HepG2 (cell line): Measurements from ENCODE around the gene EP300. TPM values are rescaled to one million over a fixed set of nuclear protein-coding genes. Genes with fewer than 3 reads are reported as not detected.
"Not testable (repeated sequence)": the region's sequence is repeated elsewhere in the genome, so short reads cannot be mapped to it uniquely, and the experiment has no call there.

Experiments used
- ATAC-seq: fragments of 200-7000 bp; cut with Tn5 transposase; 3 replicates; pipeline ENCODE4 v1.9.1; 2020; ENCODE audit warnings: mild to moderate bottlenecking, moderate library complexity
- BruUV-seq: library from RNA; stranded (reverse); fragments of 400-500 nt; replicated peaks from 2 replicates; lab custom pipeline; 2021; lab: Mats Ljungman, UMichigan
- CTCF ChIA-PET: fragments of 300-600 bp; formaldehyde crosslinking; extraction: SDS; loops from one replicate; lab custom pipeline; 2021; ENCODE audit warnings: low total read pairs, inconsistent platforms, low intra/inter-chr PET ratio; lab: Yijun Ruan, JAX
- POLR2A ChIA-PET: fragments of 350-600 bp; sonication (Branson Sonifier 250); formaldehyde crosslinking; loops from one replicate; lab custom pipeline; 2020; ENCODE audit warnings: antibody characterized with exemption, inconsistent platforms; lab: Yijun Ruan, JAX
- DNase-seq: peaks from one replicate; pipeline ENCODE4 v3.0.0-alpha.2; 2015; ENCODE audit warnings: low spot score
- FAIRE-seq: peaks from 3 replicates; lab custom pipeline; 2011; peaks lifted over from hg19 to GRCh38; lab: Jason Lieb, UNC
- H2AFZ ChIP-seq: one replicate; pipeline ENCODE4 v1.6.1; 2011; ENCODE audit warnings: low read length, inconsistent platforms
- H3K27ac ChIP-seq: fragments of 300-600 bp; 3 replicates; pipeline ENCODE4 v1.8.0; 2011; ENCODE audit warnings: mixed run types, mild to moderate bottlenecking, mixed read lengths, low read length, inconsistent platforms; ENCODE audit not compliant: insufficient read depth; ENCODE audit errors: extremely low read length
- H3K27me3 ChIP-seq, 2 experiments: fragments of 200-600 bp in 1 of 2; 2 replicates in 1 of 2; 3 replicates in 1 of 2; pipeline versions ENCODE4 v1.6.0 to v1.8.0; 2011; ENCODE audit warnings: low read length in 2 of 2, mild to moderate bottlenecking in 2 of 2, moderate library complexity in 2 of 2, inconsistent platforms in 1 of 2; ENCODE audit not compliant: insufficient read depth in 2 of 2, control insufficient read depth in 1 of 2
- H3K36me3 ChIP-seq, 2 experiments: fragments of 200-600 bp in 1 of 2; replicated peaks in 1 of 2; 2 replicates in 1 of 2; 3 replicates in 1 of 2; pipeline versions ENCODE4 v1.5.1 to v1.8.0; 2011; ENCODE audit warnings: low read length in 2 of 2, inconsistent platforms in 1 of 2; ENCODE audit not compliant: insufficient read depth in 2 of 2, control insufficient read depth in 1 of 2
- H3K4me1 ChIP-seq: 2 replicates; pipeline ENCODE4 v1.5.1; 2012; ENCODE audit warnings: low read length, inconsistent platforms; ENCODE audit not compliant: insufficient read depth
- H3K4me2 ChIP-seq: 2 replicates; pipeline ENCODE4 v1.6.0; 2011; ENCODE audit warnings: low read depth, low read length, inconsistent platforms
- H3K4me3 ChIP-seq, 3 experiments: fragments of 200-600 bp in 1 of 3; sonication (generic), shearing (Covaris generic) in 1 of 3; replicated peaks in 1 of 3; 2 replicates each; pipeline ENCODE4 v1.5.1; 2011 to 2016; ENCODE audit warnings: low read length in 3 of 3, inconsistent platforms in 2 of 3, low read depth in 2 of 3, mild to moderate bottlenecking in 2 of 3, control low read depth in 1 of 3, mixed read lengths in 1 of 3; ENCODE audit not compliant: insufficient read depth in 1 of 3
- H3K79me2 ChIP-seq: one replicate; pipeline ENCODE4 v1.6.1; 2011; ENCODE audit warnings: low read length, inconsistent platforms; ENCODE audit not compliant: insufficient read depth
- H3K9ac ChIP-seq: 2 replicates; pipeline ENCODE4 v1.6.0; 2011; ENCODE audit warnings: mild to moderate bottlenecking, low read depth, low read length, inconsistent platforms; ENCODE audit not compliant: insufficient read depth
- H3K9me3 ChIP-seq: 2 replicates; pipeline ENCODE4 v1.5.1; 2012; ENCODE audit warnings: mild to moderate bottlenecking, low read length
- H4K20me1 ChIP-seq: 2 replicates; pipeline ENCODE4 v1.6.0; 2011; ENCODE audit warnings: inconsistent platforms, mild to moderate bottlenecking, low read length, moderate library complexity; ENCODE audit not compliant: insufficient read depth
- AGO2 ChIP-seq: fragments of 200-400 bp; formaldehyde crosslinking; optimal IDR thresholded peaks from 2 replicates; pipeline ENCODE3; 2017; ENCODE audit warnings: mild to moderate bottlenecking, low read depth, low read length, moderate library complexity
- ATF7 ChIP-seq, 2 experiments: fragments of 450-650 bp in 1 of 2; sonication (generic) in 1 of 2; formaldehyde crosslinking in 1 of 2; IDR thresholded peaks; 2 replicates each; pipeline versions ENCODE4 v1.4.0 to v1.6.1; 2016 to 2020; ENCODE audit warnings: antibody characterized with exemption in 1 of 2, mild to moderate bottlenecking in 1 of 2, missing genetic modification reagents in 1 of 2
- KLF15 ChIP-seq: sonication (generic); formaldehyde crosslinking; IDR thresholded peaks from 2 replicates; pipeline ENCODE4 v1.8.1; 2023; ENCODE audit warnings: borderline replicate concordance, mild to moderate bottlenecking, inconsistent platforms, missing genetic modification reagents, mixed read lengths
- PAF1 ChIP-seq: IDR thresholded peaks from 2 replicates; pipeline ENCODE4 v1.6.1; 2016; ENCODE audit warnings: missing genetic modification reagents, missing compliant biosample characterization
- POLR2A ChIP-seq, 2 experiments: IDR thresholded peaks; 2 replicates each; pipeline ENCODE4 v1.6.1; 2011; ENCODE audit warnings: low read depth in 2 of 2, low read length in 2 of 2, mild to moderate bottlenecking in 1 of 2, moderate library complexity in 1 of 2; ENCODE audit not compliant: insufficient read depth in 1 of 2
- POLR2AphosphoS5 ChIP-seq: IDR thresholded peaks from 2 replicates; pipeline ENCODE4 v1.6.1; 2012; ENCODE audit warnings: low read depth, low read length
- SUZ12 ChIP-seq: fragments of 150-350 bp; IDR thresholded peaks from 2 replicates; pipeline ENCODE4 v1.6.1; 2014; ENCODE audit warnings: low read depth, low read length
- ZC3H13 ChIP-seq: sonication (generic); formaldehyde crosslinking; IDR thresholded peaks from 2 replicates; pipeline ENCODE4 v1.8.1; 2023; ENCODE audit warnings: mild to moderate bottlenecking, missing genetic modification reagents, moderate library complexity
- ZNF446 ChIP-seq: sonication (generic); formaldehyde crosslinking; IDR thresholded peaks from 2 replicates; pipeline ENCODE4 v1.5.0; 2020; ENCODE audit warnings: mild to moderate bottlenecking, missing genetic modification reagents
- ZNF503 ChIP-seq: sonication (generic); formaldehyde crosslinking; IDR thresholded peaks from 2 replicates; pipeline ENCODE4 v1.4.0; 2020; ENCODE audit warnings: missing genetic modification reagents
- ZNF724P ChIP-seq: sonication (generic); formaldehyde crosslinking; IDR thresholded peaks from 2 replicates; pipeline ENCODE4 v1.8.0; 2022; ENCODE audit warnings: missing genetic modification reagents, borderline replicate concordance
- ZNF772 ChIP-seq: sonication (generic); formaldehyde crosslinking; IDR thresholded peaks from 2 replicates; pipeline ENCODE4 v1.5.0; 2020; ENCODE audit warnings: mild to moderate bottlenecking, missing genetic modification reagents
- WGBS: methylation state at CpG from one replicate; pipeline ENCODE4 v1.1.6; 2017; ENCODE audit warnings: low lambda C conversion rate; 5-methylcytosine and 5-hydroxymethylcytosine counted together
- in situ Hi-C: cut with HindIII; loops from 2 replicates; pipeline ENCODE4 v1.10.0; 2017; ENCODE audit warnings: low pct_unique_long_range_greater_than_20kb; ENCODE audit not compliant: extremely low pct_ligation_motif_present
- intact Hi-C: fragments of 100-400 bp; cut with micrococcal nuclease; formaldehyde crosslinking; loops from one replicate; pipeline ENCODE4 v1.10.0; 2022; ENCODE audit not compliant: unreplicated experiment
- polyA plus RNA-seq, 8 experiments: library from polyadenylated mRNA; depleted of rRNA in 3 of 8; stranded (reverse) in 7 of 8; unstranded in 1 of 8; fragments of >200 nt; fragmentation: Illumina TruSeq in 4 of 8; extraction: Trizol in 4 of 8; gene quantifications; 2 replicates each; pipeline versions ENCODE4 v1.2.1 to v1.2.3, GENCODE V29; 2011 to 2016; ENCODE audit warnings: low read depth in 4 of 8, missing spikeins in 1 of 8, mixed read lengths in 1 of 8; ENCODE audit not compliant: insufficient read depth in 1 of 8
- total RNA-seq, 5 experiments: library from RNA; depleted of rRNA; stranded (reverse); fragments of >200 nt; fragmentation: Illumina TruSeq; extraction: Trizol; gene quantifications; 2 replicates each; pipeline ENCODE4 v1.2.3, GENCODE V29; 2016; ENCODE audit warnings: low read depth in 1 of 5

Gene EP300
- total and polyA plus RNA-seq, 2 of the 13 experiments (the other 11 are each of a cell fraction or from before 2014, with no cell fraction given) = 13.6 to 14.9 TPM

GRCh38 chr22:41178425-41178975 is 86.1 kb downstream of the EP300 start (continued):
- TF ChIP-seq ZNF503 (CRISPR knock-in tag) (no peak), SUZ12 (no peak), POLR2A (IDR thresholded peaks at IDR 0.05; ENCODE audit: insufficient read depth in 1 of 2, low read depth in 2 of 2, low read length in 2 of 2) (0 out of 4 replicates have a peak, but pooled peaks of 1 of the 2 experiments have one; percentile 39), KLF15 (CRISPR knock-in tag) (no peak), ZNF446 (CRISPR knock-in tag) (no peak), AGO2 (peak; percentile 42), ZNF772 (no peak)
- TF ChIP-seq, all 625 proteins: peak for 5

GRCh38 chr22:41180362-41180761 is 88.0 kb downstream of the EP300 start:
- H3K4me3 ChIP-seq; POLR2A ChIA-PET; H3K9ac ChIP-seq; FAIRE-seq; H4K20me1 ChIP-seq; H2AFZ ChIP-seq; H3K9me3 ChIP-seq; H3K27ac ChIP-seq; DNase-seq; BruUV-seq; H3K27me3 ChIP-seq; CTCF ChIA-PET; intact Hi-C loops; H3K4me1 ChIP-seq; ATAC-seq; H3K4me2 ChIP-seq; in situ Hi-C loops; H3K79me2 ChIP-seq; TF ChIP-seq ATF7 (CRISPR knock-in tag; IDR thresholded peaks at IDR 0.05): not testable (repeated sequence)
- 97% methylated on average over 6 of the region's 6 CpGs for WGBS
- TF ChIP-seq ZC3H13 (CRISPR knock-in tag) (peak; percentile 77), POLR2AphosphoS5 (peak; percentile 16; the same call in 1 of the 2 replicates), ATF7 (IDR thresholded peaks at IDR 0.05) (0 out of 2 replicates have a peak, but pooled peaks have one; percentile 24), PAF1 (0 out of 2 replicates have a peak, but pooled peaks have one; percentile 4), ZNF724P (0 out of 2 replicates have a peak, but pooled peaks have one; percentile 37)
- peaks cover 29 to 36% of the 10 kb centered on the region in 2 experiments for H3K36me3 ChIP-seq
